CD14-positive monocyte (primary cell): ENCODE measurements around the gene LDAH. TPM values are rescaled to one million over a fixed set of nuclear protein-coding genes. Genes with fewer than 3 reads are reported as not detected.

Experiments used
- DNase-seq, 3 donors: peaks; one replicate each; pipeline ENCODE4 v3.0.0-alpha.2; 2011 to 2022
- H2AFZ ChIP-seq: 2 replicates; pipeline ENCODE4 v1.6.0; 2012; ENCODE audit warnings: mild to moderate bottlenecking, low read depth, low read length, inconsistent platforms; ENCODE audit not compliant: insufficient read depth, poor library complexity, severe bottlenecking
- H3K27ac ChIP-seq, 2 donors: 1 replicate in 1 of 2; 2 replicates in 1 of 2; pipeline ENCODE4 v1.5.1; 2012 to 2013; ENCODE audit warnings: low read length in 2 of 2, control low read depth in 1 of 2, inconsistent platforms in 1 of 2, low read depth in 1 of 2, mild to moderate bottlenecking in 1 of 2
- H3K27me3 ChIP-seq, 2 donors: one replicate each; pipeline versions ENCODE4 v1.6.0 to v1.6.1; 2011 to 2013; ENCODE audit warnings: low read length in 2 of 2; ENCODE audit not compliant: control insufficient read depth in 2 of 2, insufficient read depth in 2 of 2
- H3K36me3 ChIP-seq, 2 donors: replicated peaks in 1 of 2; 1 replicate in 1 of 2; 2 replicates in 1 of 2; pipeline versions ENCODE4 v1.5.1 to v1.6.1; 2012 to 2013; ENCODE audit warnings: low read length in 2 of 2, control low read depth in 1 of 2, inconsistent platforms in 1 of 2, mild to moderate bottlenecking in 1 of 2; ENCODE audit not compliant: insufficient read depth in 2 of 2, control insufficient read depth in 1 of 2
- H3K4me1 ChIP-seq, 2 donors: 1 replicate in 1 of 2; 2 replicates in 1 of 2; pipeline versions ENCODE4 v1.5.1 to v1.6.1; 2012 to 2013; ENCODE audit warnings: low read length in 2 of 2, control low read depth in 1 of 2, inconsistent platforms in 1 of 2, mild to moderate bottlenecking in 1 of 2, moderate library complexity in 1 of 2; ENCODE audit not compliant: insufficient read depth in 2 of 2, control insufficient read depth in 1 of 2
- H3K4me2 ChIP-seq: replicated peaks from 2 replicates; pipeline ENCODE3; 2012; ENCODE audit warnings: low read length, moderate library complexity, mild to moderate bottlenecking; ENCODE audit not compliant: poor library complexity, severe bottlenecking; ENCODE audit errors: extremely low read depth
- H3K4me3 ChIP-seq, 3 experiments: fragments of 200-600 bp in 1 of 3; sonication (generic) in 1 of 3; replicated peaks in 1 of 3; 1 replicate in 2 of 3; 2 replicates in 1 of 3; pipeline ENCODE4 v1.5.1; 2011 to 2013; ENCODE audit warnings: low read length in 3 of 3, mild to moderate bottlenecking in 3 of 3, control low read depth in 2 of 3, low read depth in 2 of 3, inconsistent platforms in 1 of 3, moderate library complexity in 1 of 3
- H3K79me2 ChIP-seq: 2 replicates; pipeline ENCODE4 v1.6.0; 2012; ENCODE audit warnings: mild to moderate bottlenecking, control low read depth, inconsistent platforms, low read length, moderate library complexity; ENCODE audit not compliant: insufficient read depth
- H3K9ac ChIP-seq: 2 replicates; pipeline ENCODE4 v1.6.0; 2017; ENCODE audit warnings: low read length, mild to moderate bottlenecking; ENCODE audit not compliant: insufficient read depth, poor library complexity, severe bottlenecking
- H3K9me3 ChIP-seq, 2 donors: replicated peaks in 1 of 2; 1 replicate in 1 of 2; 2 replicates in 1 of 2; pipeline versions ENCODE4 v1.5.1 to v1.6.1; 2012 to 2013; ENCODE audit warnings: low read length in 2 of 2, control low read depth in 1 of 2; ENCODE audit not compliant: control insufficient read depth in 1 of 2, insufficient read depth in 1 of 2
- H4K20me1 ChIP-seq: 2 replicates; pipeline ENCODE4 v1.6.0; 2012; ENCODE audit warnings: mild to moderate bottlenecking, low read length, control low read depth, moderate library complexity; ENCODE audit not compliant: insufficient read depth
- H3K27ac Mint-ChIP-seq, 7 donors: one replicate each; pipeline ENCODE4 v1.8.0; 2020; ENCODE audit warnings: mild to moderate bottlenecking in 7 of 7, mixed read lengths in 7 of 7, moderate library complexity in 6 of 7, inconsistent platforms in 2 of 7
- H3K27me3 Mint-ChIP-seq, 3 donors: one replicate each; pipeline ENCODE4 v1.8.0; 2021 to 2022; ENCODE audit warnings: low read depth in 3 of 3, mild to moderate bottlenecking in 3 of 3, mixed read lengths in 3 of 3, moderate library complexity in 3 of 3, inconsistent platforms in 1 of 3
- H3K36me3 Mint-ChIP-seq, 2 donors: one replicate each; pipeline ENCODE4 v1.8.0; 2020; ENCODE audit warnings: mixed read lengths in 2 of 2, inconsistent platforms in 1 of 2, mild to moderate bottlenecking in 1 of 2
- H3K4me1 Mint-ChIP-seq: one replicate; pipeline ENCODE4 v1.8.0; 2020; ENCODE audit warnings: mild to moderate bottlenecking, mixed read lengths
- H3K4me3 Mint-ChIP-seq, 2 donors: one replicate each; pipeline ENCODE4 v1.8.0; 2020; ENCODE audit warnings: mild to moderate bottlenecking in 2 of 2, mixed read lengths in 2 of 2, moderate library complexity in 1 of 2
- H3K9me3 Mint-ChIP-seq, 7 donors: one replicate each; pipeline ENCODE4 v1.8.0; 2020 to 2022; ENCODE audit warnings: mixed read lengths in 7 of 7, mild to moderate bottlenecking in 6 of 7, moderate library complexity in 6 of 7, inconsistent platforms in 2 of 7
- CTCF ChIP-seq: fragments of 200-600 bp; IDR thresholded peaks from one replicate; pipeline ENCODE4 v1.8.0; 2022; ENCODE audit warnings: antibody characterized with exemption, mild to moderate bottlenecking
- WGBS: methylation state at CpG from one replicate; pipeline ENCODE4 v1.1.5; 2013; ENCODE audit warnings: missing lambda C conversion rate; ENCODE audit not compliant: insufficient coverage; 5-methylcytosine and 5-hydroxymethylcytosine counted together
- intact Hi-C, 2 donors: fragments of 100-400 bp; cut with micrococcal nuclease; formaldehyde crosslinking; loops; one replicate each; pipeline versions ENCODE4 v1.15.0 to v1.15.1; 2023
- polyA plus RNA-seq, 3 donors: library from polyadenylated mRNA; depleted of rRNA in 1 of 3; unstranded in 2 of 3; stranded (reverse) in 1 of 3; fragments of 300-500 nt in 2 of 3; fragments of >200 nt in 1 of 3; fragmentation: Illumina TruSeq in 2 of 3; gene quantifications; 1 replicate in 2 of 3; 2 replicates in 1 of 3; pipeline ENCODE4 v1.2.3, GENCODE V29; 2012 to 2021

LDAH gene
- polyA plus RNA-seq, 3 donors: 3.7 to 5.7 (median 5.0) TPM

GRCh38 chr2:20654535-20654813, 168.4 kb downstream of the LDAH start:
- peaks cover 0 to 7% of the 10 kb centered on the region in 2 donors for H3K27me3 ChIP-seq
- peaks cover under 1% of the 10 kb centered on the region for H4K20me1 ChIP-seq
- H3K4me3 ChIP-seq: no peak overlapping the region
- Mint-ChIP-seq H3K9me3 (peaks cover 0 to 5% (median 0%) of the 10 kb centered on the region in 7 donors), H3K27ac (peak overlapping the region in 2 of 7 donors; percentile 1 to 69), H3K27me3 (peaks cover 7 to 13% (median 9%) of the 10 kb centered on the region in 3 donors), H3K4me3 (no peak overlapping the region), H3K36me3 (peaks cover 0 to 4% of the 10 kb centered on the region in 2 donors), H3K4me1 (peaks cover 29% of the 10 kb centered on the region)
- H3K4me2 ChIP-seq: no peak overlapping the region
- TF ChIP-seq CTCF: no peak
- no peak overlapping the region for H3K27ac ChIP-seq
- intact Hi-C loops: loop anchor here in 1 of 2 donors (10.0 kb wide), 1 partner anchor 750 kb away; the partner anchor contains the start of gene TTC32
- H2AFZ ChIP-seq: peak overlapping the region; percentile 22
- no CpG with 5 or more reads among the region's 2 CpGs for WGBS
- DNase-seq: no peak
- H3K9me3 ChIP-seq: no peaks in the 10 kb centered on the region
- peaks cover 14% of the 10 kb centered on the region for H3K79me2 ChIP-seq
- H3K4me1 ChIP-seq: peaks cover 28 to 29% of the 10 kb centered on the region in 2 donors
- no peaks in the 10 kb centered on the region for H3K36me3 ChIP-seq
- H3K9ac ChIP-seq: no peak overlapping the region

- peak in 1 of 3 donors; percentile 8 for DNase-seq
- peak overlapping the region in 2 of 7 donors; percentile 65 to 69 for H3K27ac Mint-ChIP-seq
- WGBS: 93% methylated on average over 4 of the region's 7 CpGs
These were observed 169.0 kb downstream of the LDAH start for GRCh38 chr2:20653695-20654534.

More at GRCh38 chr2:20653695-20654534, 169.0 kb downstream of the LDAH start:
- no peak overlapping the region for H3K9ac ChIP-seq
- no peaks in the 10 kb centered on the region for H3K9me3 ChIP-seq
- H3K4me2 ChIP-seq: no peak overlapping the region
- H3K27me3 ChIP-seq: peaks cover 0 to 1% of the 10 kb centered on the region in 2 donors
- H2AFZ ChIP-seq: peak overlapping the region; percentile 22
- H3K79me2 ChIP-seq: peaks cover 20% of the 10 kb centered on the region
- TF ChIP-seq CTCF: no peak
- peaks cover 0 to 9% of the 10 kb centered on the region in 2 donors for H3K36me3 Mint-ChIP-seq
- intact Hi-C loops: loop anchor here in 1 of 2 donors (10.0 kb wide), 1 partner anchor 749 kb away; the partner anchor contains the start of gene TTC32
- H3K9me3 Mint-ChIP-seq: peaks cover 0 to 5% (median 0%) of the 10 kb centered on the region in 7 donors
- H3K27me3 Mint-ChIP-seq: peaks cover 4 to 9% (median 7%) of the 10 kb centered on the region in 3 donors
- H4K20me1 ChIP-seq: peaks cover 5% of the 10 kb centered on the region
- H3K4me1 Mint-ChIP-seq: peaks cover 35% of the 10 kb centered on the region
- H3K27ac ChIP-seq: no peak overlapping the region
- H3K4me3 ChIP-seq: no peak overlapping the region
- peaks cover 33 to 35% of the 10 kb centered on the region in 2 donors for H3K4me1 ChIP-seq
- no peaks in the 10 kb centered on the region for H3K36me3 ChIP-seq
- peak overlapping the region in 1 of 2 donors; percentile 56 for H3K4me3 Mint-ChIP-seq
